GM12873 (cell line): ENCODE results near the gene SLC4A2.

Experiments used
- CTCF ChIP-seq: IDR thresholded peaks from 2 replicates; pipeline ENCODE4 v1.5.1; 2012; ENCODE audit warnings: low read depth, mild to moderate bottlenecking, moderate library complexity, low read length, control low read depth; ENCODE audit not compliant: insufficient read depth; ENCODE audit errors: missing control alignments

SLC4A2 gene

GRCh38 chr7:151121380-151122170, 62.2 kb downstream of the SLC4A2 start:
- no peak for TF ChIP-seq CTCF

- no peak for TF ChIP-seq CTCF
Observed at GRCh38 chr7:151122276-151122675, 62.9 kb downstream of the SLC4A2 start.

- no peak for TF ChIP-seq CTCF
Observed at GRCh38 chr7:151122796-151123157, 63.4 kb downstream of the SLC4A2 start.

- no peak for TF ChIP-seq CTCF
Observed at GRCh38 chr7:151123158-151123821, 63.9 kb downstream of the SLC4A2 start.

- TF ChIP-seq CTCF, result peak; percentile 100
Observed at GRCh38 chr7:151123822-151124464, 64.6 kb downstream of the SLC4A2 start.

- TF ChIP-seq CTCF, result no peak
Observed at GRCh38 chr7:151124481-151124880, 65.1 kb downstream of the SLC4A2 start.

GRCh38 chr7:151124899-151125399, 65.6 kb downstream of the SLC4A2 start:
- TF ChIP-seq CTCF, result no peak
